ENCODE results near the gene ATP1A3. TPM values are rescaled to one million over a fixed set of nuclear protein-coding genes. Genes with fewer than 3 reads are reported as not detected.

ATP1A3 gene
- total RNA-seq, 4 donors from 2014 or later = not detected

DNA sequence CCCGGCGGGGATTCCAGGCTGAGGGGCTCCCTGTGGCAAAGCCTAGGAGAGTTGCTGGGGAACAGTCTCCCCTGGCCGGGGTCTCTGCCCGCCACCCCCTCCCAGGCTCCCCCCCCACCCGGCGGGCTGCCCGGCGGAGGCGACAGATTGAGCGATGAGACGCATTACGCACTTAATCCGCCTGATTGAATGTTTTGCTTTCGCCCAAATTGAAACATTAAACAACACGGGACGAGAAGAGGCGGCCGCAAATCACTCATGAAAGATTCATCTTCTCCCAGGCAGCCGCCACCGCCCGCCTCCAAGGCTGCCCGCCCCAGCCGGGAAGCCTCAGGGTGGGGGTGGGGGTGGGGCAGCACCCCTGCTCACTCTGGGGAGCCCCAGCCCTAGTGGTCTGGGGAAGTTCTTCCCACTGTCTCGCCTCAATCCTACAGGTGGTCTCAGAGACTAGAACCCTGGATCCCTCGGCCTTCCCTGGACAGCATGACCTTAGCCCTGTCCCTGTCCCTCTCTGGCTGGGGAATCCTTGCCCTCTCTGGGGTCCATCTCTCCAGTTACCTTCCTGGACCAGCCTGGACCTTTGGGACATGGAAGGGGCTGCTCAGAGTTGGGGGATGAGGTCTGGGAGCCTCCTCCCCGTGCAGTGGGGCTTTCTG is 58.1 kb downstream of the ATP1A3 start:
- DNase-seq (ENCODE audit: low spot score in 2 of 2) = no peak
- TF ChIP-seq, protein P1, sequence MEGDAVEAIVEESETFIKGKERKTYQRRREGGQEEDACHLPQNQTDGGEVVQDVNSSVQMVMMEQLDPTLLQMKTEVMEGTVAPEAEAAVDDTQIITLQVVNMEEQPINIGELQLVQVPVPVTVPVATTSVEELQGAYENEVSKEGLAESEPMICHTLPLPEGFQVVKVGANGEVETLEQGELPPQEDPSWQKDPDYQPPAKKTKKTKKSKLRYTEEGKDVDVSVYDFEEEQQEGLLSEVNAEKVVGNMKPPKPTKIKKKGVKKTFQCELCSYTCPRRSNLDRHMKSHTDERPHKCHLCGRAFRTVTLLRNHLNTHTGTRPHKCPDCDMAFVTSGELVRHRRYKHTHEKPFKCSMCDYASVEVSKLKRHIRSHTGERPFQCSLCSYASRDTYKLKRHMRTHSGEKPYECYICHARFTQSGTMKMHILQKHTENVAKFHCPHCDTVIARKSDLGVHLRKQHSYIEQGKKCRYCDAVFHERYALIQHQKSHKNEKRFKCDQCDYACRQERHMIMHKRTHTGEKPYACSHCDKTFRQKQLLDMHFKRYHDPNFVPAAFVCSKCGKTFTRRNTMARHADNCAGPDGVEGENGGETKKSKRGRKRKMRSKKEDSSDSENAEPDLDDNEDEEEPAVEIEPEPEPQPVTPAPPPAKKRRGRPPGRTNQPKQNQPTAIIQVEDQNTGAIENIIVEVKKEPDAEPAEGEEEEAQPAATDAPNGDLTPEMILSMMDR (IDR thresholded peaks at IDR 0.05) = no peak
- no peak for TF ChIP-seq POLR2A (IDR thresholded peaks at IDR 0.05)
- no peak for TF ChIP-seq EP300 (IDR thresholded peaks at IDR 0.05)
- H3K27me3 ChIP-seq = peaks cover 0 to 85% of the 10 kb centered on the region in 2 donors
- 26 to 33% methylated on average over 17 to 26 of the region's 26 CpGs for WGBS, 2 donors
- peaks cover 0 to 27% (median 13%) of the 10 kb centered on the region in 4 donors for H3K4me1 ChIP-seq
- no peaks in the 10 kb centered on the region for H3K9me3 ChIP-seq
- no peaks in the 10 kb centered on the region for H3K36me3 ChIP-seq
- no peak overlapping the region for H3K27ac ChIP-seq
- no peak overlapping the region for H3K4me3 ChIP-seq

DNA sequence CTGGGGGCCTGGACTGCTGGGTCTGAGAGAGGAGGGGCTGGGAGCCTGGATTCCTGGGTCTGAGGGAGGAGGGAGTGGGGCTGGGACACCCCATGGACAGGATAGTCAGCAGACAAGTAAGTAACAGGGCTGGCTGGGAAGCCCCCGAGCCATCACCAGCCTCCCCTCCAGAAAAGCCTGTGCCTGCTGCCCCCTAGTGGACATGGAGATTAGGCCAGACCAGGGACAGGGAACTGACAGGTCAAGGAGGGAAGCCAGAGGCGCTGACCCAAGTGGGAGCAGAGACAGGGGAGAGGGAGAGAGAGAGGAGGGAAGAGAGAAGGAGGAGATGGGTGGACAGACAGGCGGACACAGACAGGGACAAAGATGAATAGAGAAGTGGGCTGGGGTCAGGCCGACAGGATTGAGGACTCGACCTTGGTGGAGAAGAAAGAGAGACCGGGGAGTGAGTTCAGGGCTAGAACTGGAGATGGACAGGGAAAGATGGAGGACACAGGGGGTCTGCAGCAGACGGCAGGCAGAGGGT is 59.1 kb downstream of the ATP1A3 start:
- Histone ChIP-seq H3K36me3 (no peaks in the 10 kb centered on the region), H3K4me1 (peaks cover 0 to 17% (median 4%) of the 10 kb centered on the region in 4 donors), H3K9me3 (no peaks in the 10 kb centered on the region), H3K4me3 (no peak overlapping the region), H3K27ac (no peak overlapping the region), H3K27me3 (peaks cover 0 to 85% of the 10 kb centered on the region in 2 donors)
- 24 to 26% methylated on average over 7 of the region's 7 CpGs for WGBS, 2 donors
- TF ChIP-seq EP300 (IDR thresholded peaks at IDR 0.05) = no peak
- TF ChIP-seq, protein P1 (IDR thresholded peaks at IDR 0.05) = peak; percentile 52 to 91 (median 74)
- DNase-seq (ENCODE audit: low spot score in 2 of 2) = peak; percentile 26 to 72

DNA sequence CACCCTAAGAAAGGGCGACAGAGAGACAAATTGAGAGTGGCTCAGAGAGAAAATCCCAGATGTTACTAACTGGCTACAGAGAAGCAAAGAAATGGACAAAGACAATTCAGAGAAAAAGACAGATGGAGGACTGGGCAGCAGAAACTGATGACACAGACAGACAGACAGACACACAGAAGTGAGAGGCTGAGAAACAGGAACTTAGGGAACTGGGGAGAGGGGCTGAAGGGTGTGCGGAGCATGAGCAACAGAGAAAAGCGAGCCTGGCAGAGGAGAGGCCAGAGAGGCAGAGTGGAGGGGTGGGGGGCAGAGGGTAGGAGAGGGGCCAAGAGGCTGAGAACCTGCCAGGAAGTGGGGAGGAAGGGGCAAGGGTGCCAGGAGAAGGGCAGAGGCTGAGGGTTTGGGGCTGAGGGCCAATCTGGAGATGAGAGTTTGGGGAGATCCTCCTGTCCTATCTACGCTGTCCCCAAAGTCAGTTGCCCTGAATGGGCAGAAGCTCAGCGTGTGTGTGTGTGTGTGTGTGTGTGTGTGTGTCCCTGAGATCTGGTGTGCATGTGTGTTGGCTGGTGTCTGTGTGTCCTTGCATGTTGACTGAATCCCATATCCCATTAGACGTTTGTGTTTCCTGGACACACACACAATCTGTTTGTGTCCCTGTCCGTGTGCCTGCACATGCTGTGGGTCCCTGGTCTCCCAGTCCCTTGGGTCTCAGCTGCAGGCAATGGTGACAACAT is 60.2 kb downstream of the ATP1A3 start:
- 57 to 63% methylated on average over 7 of the region's 7 CpGs for WGBS, 2 donors

DNA sequence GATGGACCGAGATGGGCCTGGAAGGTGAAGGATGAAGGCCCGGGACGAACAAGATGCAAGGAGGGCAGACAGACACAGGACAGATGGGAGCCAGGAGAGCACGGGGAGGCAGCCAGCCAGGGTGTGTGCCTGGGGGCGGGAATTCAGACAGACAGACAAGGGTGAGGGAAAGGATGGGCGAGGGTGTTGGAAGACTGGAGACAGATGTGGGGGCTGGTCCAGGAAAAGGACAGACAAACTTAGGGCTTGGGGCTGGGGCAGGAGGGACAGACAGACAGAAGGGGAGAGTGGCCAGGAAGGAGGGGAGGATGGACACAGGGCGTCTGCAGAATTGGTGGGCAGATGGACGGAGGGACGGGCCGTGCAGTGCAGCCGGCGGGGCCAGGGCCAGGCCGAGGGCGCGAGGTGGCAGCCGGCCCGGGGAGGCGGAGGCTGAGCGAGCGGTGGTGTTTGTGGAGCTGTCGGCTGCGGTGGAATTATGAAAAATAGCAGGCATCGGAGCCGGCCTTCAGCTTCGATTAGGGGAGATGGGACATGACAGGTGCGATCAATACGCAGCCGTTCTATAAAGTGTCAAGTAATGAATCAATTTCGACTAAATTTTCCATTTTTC is 61.2 kb downstream of the ATP1A3 start:
- Histone ChIP-seq H3K27ac (no peak overlapping the region), H3K4me1 (peaks cover 0 to 32% (median 11%) of the 10 kb centered on the region in 4 donors), H3K27me3 (peaks cover 4 to 99% of the 10 kb centered on the region in 2 donors), H3K9me3 (no peaks in the 10 kb centered on the region), H3K4me3 (no peak overlapping the region), H3K36me3 (no peaks in the 10 kb centered on the region)
- DNase-seq (ENCODE audit: low spot score in 2 of 2) = no peak
- TF ChIP-seq POLR2A (IDR thresholded peaks at IDR 0.05) (no peak), EP300 (IDR thresholded peaks at IDR 0.05) (no peak)
- TF ChIP-seq, protein P1 (IDR thresholded peaks at IDR 0.05) = no peak
- 17 to 32% methylated on average over 29 of the region's 29 CpGs for WGBS, 2 donors

More for the DNA sequence above, 60.2 kb downstream of the ATP1A3 start:
- Histone ChIP-seq H3K27ac (no peak overlapping the region), H3K9me3 (no peaks in the 10 kb centered on the region), H3K4me1 (peaks cover 0 to 21% (median 7%) of the 10 kb centered on the region in 4 donors), H3K27me3 (peaks cover 0 to 90% of the 10 kb centered on the region in 2 donors), H3K4me3 (no peak overlapping the region), H3K36me3 (no peaks in the 10 kb centered on the region)
- DNase-seq (ENCODE audit: low spot score in 2 of 2) = no peak
- TF ChIP-seq EP300 (IDR thresholded peaks at IDR 0.05) (no peak), POLR2A (IDR thresholded peaks at IDR 0.05) (no peak)
- TF ChIP-seq, protein P1 (IDR thresholded peaks at IDR 0.05) = no peak
